Measurements from ENCODE around the gene YPEL2. TPM values are rescaled to one million over a fixed set of nuclear protein-coding genes. Genes with fewer than 3 reads are reported as not detected.

YPEL2 gene
- total and polyA plus RNA-seq, 2 donors (not counting 1 experiment from before 2014, with no cell fraction given), result 20.7 to 51.8 TPM

- ChIA-PET POLR2A (no interaction called here), CTCF (interaction anchor here (0.7 to 3.4 kb wide), 9 partner anchors 11 to 116 kb away, joined by 3 to 22 read pairs (median 3); no protein-coding TSS in a partner anchor)
Measured at GRCh38 chr17:59427996-59428395, 96.5 kb downstream of the YPEL2 start.

More at GRCh38 chr17:59427996-59428395, 96.5 kb downstream of the YPEL2 start:
- Histone ChIP-seq H3K4me1 (ENCODE audit: control insufficient read depth in 2 of 2, insufficient read depth in 2 of 2, low read length in 2 of 2) (no peaks in the 10 kb centered on the region), H3K27me3 (replicated peaks in 1 of 4; ENCODE audit: control extremely low read depth in 1 of 4, control insufficient read depth in 3 of 4, insufficient read depth in 4 of 4, low read length in 3 of 4) (no peaks in the 10 kb centered on the region), H4K20me1 (ENCODE audit: control insufficient read depth, insufficient read depth, low read length, poor library complexity, severe bottlenecking) (no peaks in the 10 kb centered on the region), H3K36me3 (replicated peaks in 1 of 2; ENCODE audit: control extremely low read depth in 1 of 2, control insufficient read depth in 1 of 2, extremely low read depth in 1 of 2, insufficient read depth in 2 of 2, low read length in 1 of 2) (no peaks in the 10 kb centered on the region), H3K27ac (ENCODE audit: low read length in 2 of 2) (no peak overlapping the region), H3K9ac (ENCODE audit: low read length) (no peak overlapping the region), H2AFZ (ENCODE audit: insufficient read depth, low read depth, low read length, poor library complexity, severe bottlenecking) (no peak overlapping the region), H3K4me2 (replicated peaks; ENCODE audit: low read depth, low read length, poor library complexity, severe bottlenecking) (no peak overlapping the region), H3K9me3 (ENCODE audit: control extremely low read depth in 1 of 3, control insufficient read depth in 2 of 3, insufficient read depth in 1 of 3, low read length in 2 of 3) (peaks cover 3 to 6% (median 5%) of the 10 kb centered on the region in 3 donors), H3K79me2 (ENCODE audit: control insufficient read depth, insufficient read depth, low read length) (no peaks in the 10 kb centered on the region), H3K4me3 (ENCODE audit: control extremely low read depth in 1 of 5, extremely low read depth in 1 of 5, insufficient read depth in 1 of 5, low read depth in 2 of 5, low read length in 4 of 5) (no peak overlapping the region)
- intact Hi-C loops (cut with micrococcal nuclease), result no loop called here
- peaks cover 9% of the 10 kb centered on the region for H3K9me3 Mint-ChIP-seq (ENCODE audit: insufficient read depth)
- H3K27ac Mint-ChIP-seq, result no peak overlapping the region
- DNase-seq, result no peak
- H3K4me1 Mint-ChIP-seq, result peaks cover 2% of the 10 kb centered on the region
- H3K4me3 Mint-ChIP-seq, result no peak overlapping the region
- no CpG with 5 or more reads among the region's 9 CpGs for WGBS (ENCODE audit: insufficient coverage)
- no peak for ATAC-seq (ENCODE audit: low read depth)
- TF ChIP-seq EZH2 (IDR thresholded peaks at IDR 0.05; ENCODE audit: borderline replicate concordance, insufficient read depth, low read depth, low read length, poor library complexity, severe bottlenecking) (no peak), CTCF (IDR thresholded peaks at IDR 0.05) (no peak)
- peaks cover 3% of the 10 kb centered on the region for H3K27me3 Mint-ChIP-seq

Measured in B cell (primary cell).